Hepatocyte (in vitro differentiated cells): ENCODE data around the gene TNPO3. TPM values are rescaled to one million over a fixed set of nuclear protein-coding genes. Genes with fewer than 3 reads are reported as not detected.
A peak's percentile ranks its signal among the peaks of the same experiment; 100 is the strongest.

ENCODE experiments used
- DNase-seq: peaks from one replicate; pipeline ENCODE4 v3.0.0-alpha.2; 2016; ENCODE audit warnings: low spot score
- H2AFZ ChIP-seq: fragments of 200-600 bp; sonication (generic); 2 replicates; pipeline ENCODE4 v1.6.0; 2016; ENCODE audit warnings: antibody characterized with exemption, mild to moderate bottlenecking
- H3K27ac ChIP-seq: fragments of 200-600 bp; sonication (generic); 2 replicates; pipeline ENCODE4 v1.5.1; 2016; ENCODE audit warnings: mild to moderate bottlenecking
- H3K27me3 ChIP-seq: fragments of 200-600 bp; sonication (generic); 2 replicates; pipeline ENCODE4 v1.6.1; 2016
- H3K36me3 ChIP-seq: fragments of 200-600 bp; sonication (generic); replicated peaks from 2 replicates; pipeline ENCODE4 v1.5.1; 2016; ENCODE audit warnings: low read depth; ENCODE audit not compliant: insufficient read depth
- H3K4me1 ChIP-seq: fragments of 200-600 bp; sonication (generic); 2 replicates; pipeline ENCODE4 v1.5.1; 2016; ENCODE audit warnings: mild to moderate bottlenecking, moderate library complexity; ENCODE audit not compliant: insufficient read depth
- H3K4me2 ChIP-seq: fragments of 200-600 bp; sonication (generic); 2 replicates; pipeline ENCODE4 v1.6.0; 2016
- H3K4me3 ChIP-seq: fragments of 200-600 bp; sonication (generic); 2 replicates; pipeline ENCODE4 v1.5.1; 2016; ENCODE audit warnings: mild to moderate bottlenecking
- H3K79me2 ChIP-seq: fragments of 200-600 bp; sonication (generic); 2 replicates; pipeline ENCODE4 v1.6.0; 2017; ENCODE audit warnings: mild to moderate bottlenecking
- H3K9me2 ChIP-seq: fragments of 200-600 bp; sonication (generic); replicated peaks from 2 replicates; pipeline ENCODE4 v1.6.0; 2017; ENCODE audit warnings: mild to moderate bottlenecking; ENCODE audit not compliant: insufficient read depth
- H3K9me3 ChIP-seq: fragments of 200-600 bp; sonication (generic); 2 replicates; pipeline ENCODE4 v1.5.1; 2016; ENCODE audit warnings: low read depth, mild to moderate bottlenecking
- H4K20me1 ChIP-seq: fragments of 200-600 bp; sonication (generic); 2 replicates; pipeline ENCODE4 v1.6.0; 2016; ENCODE audit warnings: mild to moderate bottlenecking; ENCODE audit not compliant: insufficient read depth, poor library complexity, severe bottlenecking
- CTCF ChIP-seq: fragments of 200-600 bp; sonication (generic); IDR thresholded peaks from 2 replicates; pipeline ENCODE4 v1.5.1; 2016; ENCODE audit warnings: antibody characterized with exemption, mild to moderate bottlenecking; ENCODE audit not compliant: poor library complexity
- EZH2 ChIP-seq: fragments of 200-600 bp; sonication (generic); IDR thresholded peaks from 2 replicates; pipeline ENCODE4 v1.6.1; 2016; ENCODE audit warnings: antibody characterized with exemption, mild to moderate bottlenecking, borderline replicate concordance
- EZH2phosphoT487 ChIP-seq: fragments of 200-600 bp; sonication (generic); IDR thresholded peaks from one replicate; pipeline ENCODE4 v1.6.1; 2018; ENCODE audit warnings: antibody characterized with exemption, mild to moderate bottlenecking, low read depth, moderate library complexity; ENCODE audit not compliant: unreplicated experiment, severe bottlenecking
- whole genome bisulfite sequencing: methylation state at CpG from one replicate; pipeline ENCODE4 v1.1.6; 2016; ENCODE audit warnings: low lambda C conversion rate; ENCODE audit errors: missing lambda C conversion rate; 5-methylcytosine and 5-hydroxymethylcytosine counted together
- polyA plus RNA-seq: library from polyadenylated mRNA; unstranded; fragments of >200 nt; fragmentation: Nextera tagmentation; extraction: Ambion mirVana; gene quantifications from 2 replicates; pipeline ENCODE4 v1.2.1, GENCODE V29; 2016
- total RNA-seq: library from RNA; depleted of rRNA; stranded (reverse); fragments of >200 nt; gene quantifications from 2 replicates; pipeline ENCODE4 v1.2.3, GENCODE V29; 2014

TNPO3 gene
- total and polyA plus RNA-seq, 2 experiments from 2014 or later, result 19.9 to 35.4 TPM

- TF ChIP-seq EZH2 (no peak), CTCF (no peak), EZH2phosphoT487 (no peak)
- Histone ChIP-seq H3K79me2 (no peaks in the 10 kb centered on the region), H3K27me3 (no peaks in the 10 kb centered on the region), H3K27ac (no peak overlapping the region), H3K9me2 (no peaks in the 10 kb centered on the region), H3K9me3 (no peaks in the 10 kb centered on the region), H3K4me3 (no peak overlapping the region), H3K4me1 (no peaks in the 10 kb centered on the region), H2AFZ (no peak overlapping the region), H3K4me2 (no peak overlapping the region), H4K20me1 (no peaks in the 10 kb centered on the region), H3K36me3 (no peaks in the 10 kb centered on the region)
- 81% methylated on average over 5 of the region's 5 CpGs for WGBS
- no peak for DNase-seq
These were observed 39.6 kb upstream of the TNPO3 start for GRCh38 chr7:129094501-129094900.

- H3K79me2 ChIP-seq, result no peaks in the 10 kb centered on the region
- no peaks in the 10 kb centered on the region for H3K36me3 ChIP-seq
- 33% methylated on average over 1 of the region's 1 CpG for WGBS
- no peak for DNase-seq
- TF ChIP-seq CTCF, result no peak
- no peak for TF ChIP-seq EZH2
- TF ChIP-seq EZH2phosphoT487, result no peak
- H3K4me3 ChIP-seq, result no peak overlapping the region
- H3K9me3 ChIP-seq, result no peaks in the 10 kb centered on the region
- H4K20me1 ChIP-seq, result no peaks in the 10 kb centered on the region
- no peaks in the 10 kb centered on the region for H3K4me1 ChIP-seq
- H3K4me2 ChIP-seq, result no peak overlapping the region
- H3K27me3 ChIP-seq, result no peaks in the 10 kb centered on the region
- H2AFZ ChIP-seq, result no peak overlapping the region
- no peaks in the 10 kb centered on the region for H3K9me2 ChIP-seq
- H3K27ac ChIP-seq, result no peak overlapping the region
These were observed 39.1 kb upstream of the TNPO3 start for GRCh38 chr7:129093867-129094456.

GRCh38 chr7:129091484-129092002, 36.6 kb upstream of the TNPO3 start:
- TF ChIP-seq EZH2 (no peak), EZH2phosphoT487 (no peak), CTCF (peak; percentile 97)
- H3K79me2 ChIP-seq, result no peaks in the 10 kb centered on the region
- no peaks in the 10 kb centered on the region for H3K27me3 ChIP-seq
- H4K20me1 ChIP-seq, result no peaks in the 10 kb centered on the region
- no peak overlapping the region for H2AFZ ChIP-seq
- no peaks in the 10 kb centered on the region for H3K9me3 ChIP-seq
- no peak overlapping the region for H3K27ac ChIP-seq
- DNase-seq, result peak; percentile 85
- no peaks in the 10 kb centered on the region for H3K4me1 ChIP-seq
- WGBS, result 11% methylated on average over 11 of the region's 11 CpGs
- H3K4me2 ChIP-seq, result no peak overlapping the region
- H3K4me3 ChIP-seq, result no peak overlapping the region
- H3K9me2 ChIP-seq, result no peaks in the 10 kb centered on the region
- H3K36me3 ChIP-seq, result no peaks in the 10 kb centered on the region
